KOPT-K1 (cell line): ENCODE data around the gene MROH2B.
"Not testable (repeated sequence)": the region's sequence is repeated elsewhere in the genome, so short reads cannot be mapped to it uniquely, and the experiment has no call there.

Source experiments
- H3K27ac ChIP-seq: fragments of 200-600 bp; sonication (generic); 2 replicates; pipeline ENCODE4 v1.5.1; 2016; ENCODE audit warnings: antibody characterized with exemption, mild to moderate bottlenecking, low read depth, low read length; ENCODE audit not compliant: poor library complexity, severe bottlenecking
- H3K36me3 ChIP-seq: fragments of 200-600 bp; sonication (generic); 2 replicates; pipeline ENCODE4 v1.5.1; 2017; ENCODE audit warnings: antibody characterized with exemption, mild to moderate bottlenecking, low read length, moderate library complexity; ENCODE audit not compliant: insufficient read depth
- H3K9me3 ChIP-seq: fragments of 200-600 bp; sonication (generic); 2 replicates; pipeline ENCODE4 v1.5.1; 2017; ENCODE audit warnings: antibody characterized with exemption, low read length, mild to moderate bottlenecking; ENCODE audit not compliant: insufficient read depth, poor library complexity, severe bottlenecking

Gene MROH2B

GRCh38 chr5:41065691-41066335 lies 5.3 kb downstream of the MROH2B start:
- Histone ChIP-seq H3K36me3 (no peaks in the 10 kb centered on the region), H3K27ac (no peak overlapping the region), H3K9me3 (no peaks in the 10 kb centered on the region)

DNA sequence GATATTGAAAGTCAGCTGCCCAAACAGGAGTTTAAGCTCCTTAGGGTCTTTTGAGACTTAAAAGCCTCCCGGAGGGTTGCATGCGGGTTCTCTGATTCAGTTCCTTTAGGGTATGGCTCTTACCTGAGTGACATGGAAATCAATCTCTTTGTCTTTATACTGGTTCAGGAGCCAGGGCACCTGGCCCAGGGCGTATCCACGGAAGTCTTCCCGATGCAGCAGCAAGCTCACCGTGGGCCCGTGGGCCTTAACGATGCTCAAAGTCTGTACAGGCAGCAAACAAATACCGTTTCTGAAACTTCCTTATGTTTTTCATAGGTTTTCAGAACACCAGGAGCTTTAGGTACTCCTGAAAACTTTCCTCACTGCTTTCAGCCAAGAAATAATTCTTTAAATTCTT lies 13.2 kb downstream of the MROH2B start:
- no peaks in the 10 kb centered on the region for H3K9me3 ChIP-seq

GRCh38 chr5:41057231-41057630 lies 13.9 kb downstream of the MROH2B start:
- H3K36me3 ChIP-seq: no peaks in the 10 kb centered on the region
- H3K27ac ChIP-seq: no peak overlapping the region

More for the DNA sequence above, 13.2 kb downstream of the MROH2B start:
- H3K27ac ChIP-seq: no peak overlapping the region
- no peaks in the 10 kb centered on the region for H3K36me3 ChIP-seq

DNA sequence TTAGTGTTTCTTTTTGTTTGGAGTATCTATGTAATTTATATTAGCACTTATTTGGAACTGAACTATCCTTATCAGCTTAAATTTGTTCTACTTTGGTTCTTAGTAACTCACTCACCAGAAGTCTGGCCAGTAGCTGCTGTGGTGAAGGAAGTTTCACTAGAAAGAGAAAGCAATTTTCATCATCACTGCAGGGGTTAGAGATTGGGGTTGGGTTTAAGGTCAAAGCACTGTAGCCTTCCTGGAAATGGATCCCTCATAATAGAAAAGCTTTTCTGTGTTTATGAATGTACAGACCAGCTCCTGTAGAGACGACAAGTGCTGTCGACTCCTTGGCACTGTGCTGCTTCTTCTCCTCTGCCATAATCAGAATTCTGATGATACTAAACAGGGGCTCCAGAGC lies 22.2 kb downstream of the MROH2B start:
- H3K36me3 ChIP-seq: no peaks in the 10 kb centered on the region
- H3K27ac ChIP-seq: no peak overlapping the region

More at GRCh38 chr5:41057231-41057630, 13.9 kb downstream of the MROH2B start:
- H3K9me3 ChIP-seq: no peaks in the 10 kb centered on the region

DNA sequence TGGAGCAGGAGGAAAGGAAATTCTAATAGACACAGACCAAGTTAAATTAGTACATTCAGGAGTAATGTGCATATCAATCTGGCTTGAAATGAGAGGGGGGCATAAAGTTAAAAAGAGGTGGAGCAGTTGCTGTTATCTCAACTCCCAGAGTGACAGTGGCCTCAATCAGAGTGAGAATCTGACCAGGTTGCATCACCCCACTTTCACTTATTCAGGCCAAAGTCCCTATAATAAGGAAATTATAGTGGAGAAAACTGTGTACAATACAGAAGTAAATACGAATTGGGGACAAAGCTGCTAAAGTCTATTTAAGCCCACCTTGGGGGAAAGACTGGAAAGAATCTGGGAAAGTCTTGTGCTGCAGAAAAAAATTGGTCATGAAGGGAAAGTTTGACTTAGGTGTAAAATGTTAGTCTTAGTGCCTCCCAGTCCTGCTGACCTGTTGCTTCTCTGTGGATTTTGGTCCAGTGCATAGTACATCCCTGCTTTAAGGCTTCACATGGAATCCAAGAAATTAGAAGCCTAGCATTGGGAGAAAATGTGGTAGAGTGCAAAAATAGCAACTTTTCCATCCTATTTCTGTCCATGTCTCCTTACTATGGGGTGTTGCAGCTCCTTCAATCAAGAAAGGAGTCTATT lies 27.9 kb downstream of the MROH2B start:
- H3K36me3 ChIP-seq: no peaks in the 10 kb centered on the region
- no peak overlapping the region for H3K27ac ChIP-seq
- H3K9me3 ChIP-seq: no peaks in the 10 kb centered on the region

More for the DNA sequence above, 22.2 kb downstream of the MROH2B start:
- no peaks in the 10 kb centered on the region for H3K9me3 ChIP-seq

DNA sequence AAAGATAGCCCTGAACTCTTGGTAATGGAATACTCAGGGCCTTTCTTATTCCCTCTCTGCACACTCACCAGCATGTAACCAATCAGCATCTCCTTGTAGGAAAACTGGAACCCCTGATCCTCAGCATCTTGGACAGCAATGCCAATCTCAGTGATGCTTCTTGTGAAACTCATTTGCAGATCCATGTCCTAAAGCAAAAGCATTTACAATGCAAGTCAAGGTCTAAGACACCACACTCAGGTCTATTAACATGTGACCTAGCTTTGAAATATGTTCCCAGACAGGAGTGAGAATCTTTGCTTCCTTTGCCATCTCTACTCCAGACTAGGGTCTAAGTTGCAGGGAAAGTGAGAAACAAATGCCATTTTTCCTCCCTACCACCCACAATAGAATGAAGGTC lies 38.2 kb downstream of the MROH2B start:
- H3K27ac ChIP-seq: no peak overlapping the region
- H3K9me3 ChIP-seq: no peaks in the 10 kb centered on the region
- H3K36me3 ChIP-seq: no peaks in the 10 kb centered on the region

DNA sequence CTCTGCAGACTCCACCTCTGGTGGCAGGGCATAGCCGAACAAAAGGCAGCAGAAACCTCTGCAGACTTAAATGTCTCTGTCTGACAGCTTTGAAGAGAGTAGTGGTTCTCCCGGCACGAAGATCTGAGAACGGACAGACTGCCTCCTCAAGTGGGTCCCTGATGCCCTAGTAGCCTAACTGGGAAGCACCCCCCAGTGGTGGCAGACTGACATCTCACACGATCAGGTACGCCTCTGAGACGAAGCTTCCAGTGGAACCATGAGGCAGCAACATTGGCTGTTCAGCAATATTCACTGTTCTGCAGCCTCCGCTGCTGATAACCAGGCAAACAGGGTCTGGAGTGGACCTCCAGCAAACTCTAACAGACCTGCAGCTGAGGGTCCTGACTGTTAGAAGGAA lies 48.5 kb downstream of the MROH2B start:
- H3K9me3 ChIP-seq, H3K36me3 ChIP-seq, H3K27ac ChIP-seq: not testable (repeated sequence)

- Histone ChIP-seq H3K36me3 (no peaks in the 10 kb centered on the region), H3K27ac (no peak overlapping the region), H3K9me3 (no peaks in the 10 kb centered on the region)
Observed at GRCh38 chr5:41012318-41012717, 58.8 kb downstream of the MROH2B start.

DNA sequence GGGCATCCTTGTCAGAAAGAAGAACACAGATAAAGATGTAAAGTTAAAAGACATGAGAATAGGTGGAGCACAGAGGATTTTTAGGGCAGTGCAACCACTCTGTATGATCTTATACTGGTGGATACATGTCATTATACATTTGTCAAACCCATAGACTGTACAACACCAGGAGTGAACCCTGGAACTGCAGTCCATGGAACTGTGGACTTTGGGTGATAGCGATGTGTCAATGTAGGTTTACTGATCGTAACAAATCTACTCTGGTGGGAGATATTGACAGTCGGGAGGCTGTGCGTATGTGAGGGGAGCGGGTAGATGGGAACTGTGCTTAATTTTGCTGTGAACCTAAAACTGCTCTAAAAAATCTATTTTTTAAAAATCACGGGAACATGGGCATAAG lies 60.6 kb downstream of the MROH2B start:
- H3K9me3 ChIP-seq: no peaks in the 10 kb centered on the region
- H3K27ac ChIP-seq: no peak overlapping the region
- H3K36me3 ChIP-seq: no peaks in the 10 kb centered on the region

- Histone ChIP-seq H3K27ac (no peak overlapping the region), H3K9me3 (no peaks in the 10 kb centered on the region), H3K36me3 (no peaks in the 10 kb centered on the region)
Observed at GRCh38 chr5:41009232-41009631, 61.9 kb downstream of the MROH2B start.

- H3K27ac ChIP-seq: no peak overlapping the region
- H3K36me3 ChIP-seq: no peaks in the 10 kb centered on the region
- H3K9me3 ChIP-seq: no peaks in the 10 kb centered on the region
Observed at GRCh38 chr5:41004931-41005330, 66.2 kb downstream of the MROH2B start.

- Histone ChIP-seq H3K36me3 (no peaks in the 10 kb centered on the region), H3K9me3 (no peaks in the 10 kb centered on the region), H3K27ac (no peak overlapping the region)
Observed at GRCh38 chr5:41003670-41004376, 67.3 kb downstream of the MROH2B start.

DNA sequence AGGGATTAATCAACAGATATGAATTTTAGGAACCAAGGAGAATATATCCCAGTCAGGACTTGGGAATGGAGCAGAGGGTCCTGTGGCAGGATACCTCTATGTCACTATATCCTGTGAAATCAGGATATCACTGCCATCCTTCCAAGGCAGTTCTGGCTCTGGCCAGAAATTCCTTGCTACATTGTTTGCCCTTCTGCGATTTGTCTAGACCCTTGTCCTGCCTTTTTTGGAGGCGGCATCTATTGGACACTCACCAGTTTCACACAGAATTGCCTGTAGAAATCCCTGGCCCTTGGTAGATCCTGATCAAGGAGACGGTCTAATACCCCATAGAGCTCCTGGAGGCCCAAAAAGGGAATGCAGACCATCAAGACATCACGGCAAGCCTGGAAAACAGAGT lies 71.2 kb downstream of the MROH2B start:
- H3K27ac ChIP-seq: no peak overlapping the region
- H3K36me3 ChIP-seq: no peaks in the 10 kb centered on the region
- H3K9me3 ChIP-seq: no peaks in the 10 kb centered on the region

DNA sequence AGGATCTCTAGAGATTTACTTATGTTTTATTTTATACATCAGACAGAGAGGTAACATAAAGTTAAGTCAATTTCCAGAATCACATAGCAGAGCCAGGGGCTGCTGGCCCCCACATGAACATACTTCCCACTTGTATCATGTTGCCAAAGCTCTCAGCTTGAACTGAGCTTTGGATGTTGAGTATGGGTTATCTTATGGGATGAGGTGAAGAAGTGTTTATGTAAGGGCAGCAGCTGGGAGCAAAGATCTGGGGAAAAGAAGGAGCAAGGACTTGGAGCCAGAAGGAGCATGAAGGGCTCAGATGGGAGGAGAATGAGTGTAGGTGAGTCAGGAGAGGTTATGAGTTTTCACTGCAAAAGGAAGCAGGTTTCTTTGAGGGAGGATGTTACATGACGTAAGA lies 72.0 kb downstream of the MROH2B start:
- H3K27ac ChIP-seq: no peak overlapping the region
- H3K9me3 ChIP-seq: no peaks in the 10 kb centered on the region
- no peaks in the 10 kb centered on the region for H3K36me3 ChIP-seq

- H3K36me3 ChIP-seq: no peaks in the 10 kb centered on the region
- no peak overlapping the region for H3K27ac ChIP-seq
- H3K9me3 ChIP-seq: no peaks in the 10 kb centered on the region
Observed at GRCh38 chr5:40995801-40996586, 75.1 kb downstream of the MROH2B start.
